GM18520 (cell line): ENCODE measurements around the gene DPP10.

Source experiments
- ATAC-seq: cut with Tn5 transposase; IDR thresholded peaks from one replicate; pipeline ENCODE4 v1.9.1; 2021; ENCODE audit not compliant: unreplicated experiment

Gene DPP10

GRCh38 chr2:114789989-114790388, 347.5 kb downstream of the DPP10 start:
- no peak for ATAC-seq

GRCh38 chr2:114797540-114797939, 355.1 kb downstream of the DPP10 start:
- no peak for ATAC-seq

- ATAC-seq: no peak
Measured at GRCh38 chr2:114797942-114798341, 355.5 kb downstream of the DPP10 start.

GRCh38 chr2:114800371-114800770, 357.9 kb downstream of the DPP10 start:
- ATAC-seq: no peak

GRCh38 chr2:114805195-114805594, 362.8 kb downstream of the DPP10 start:
- ATAC-seq: no peak

- ATAC-seq: no peak
Measured at GRCh38 chr2:114810092-114810491, 367.7 kb downstream of the DPP10 start.

- no peak for ATAC-seq
Measured at GRCh38 chr2:114812261-114812660, 369.8 kb downstream of the DPP10 start.

- no peak for ATAC-seq
Measured at GRCh38 chr2:114814355-114814754, 371.9 kb downstream of the DPP10 start.

GRCh38 chr2:114821055-114821454, 378.6 kb downstream of the DPP10 start:
- no peak for ATAC-seq

- no peak for ATAC-seq
Measured at GRCh38 chr2:114843963-114844362, 401.5 kb downstream of the DPP10 start.

- no peak for ATAC-seq
Measured at GRCh38 chr2:114857196-114857595, 414.8 kb downstream of the DPP10 start.

GRCh38 chr2:114859726-114860510, 417.5 kb downstream of the DPP10 start:
- no peak for ATAC-seq

GRCh38 chr2:114862243-114862642, 419.8 kb downstream of the DPP10 start:
- ATAC-seq: no peak

- ATAC-seq: no peak
Measured at GRCh38 chr2:114864901-114865300, 422.5 kb downstream of the DPP10 start.

- no peak for ATAC-seq
Measured at GRCh38 chr2:114880046-114880445, 437.6 kb downstream of the DPP10 start.

- ATAC-seq: no peak
Measured at GRCh38 chr2:114919985-114920384, 477.5 kb downstream of the DPP10 start.

GRCh38 chr2:114922076-114922475, 479.6 kb downstream of the DPP10 start:
- no peak for ATAC-seq

GRCh38 chr2:114925296-114926255, 483.1 kb downstream of the DPP10 start:
- ATAC-seq: no peak

GRCh38 chr2:114926303-114926702, 483.9 kb downstream of the DPP10 start:
- ATAC-seq: no peak

GRCh38 chr2:114929225-114929624, 486.8 kb downstream of the DPP10 start:
- ATAC-seq: no peak

- no peak for ATAC-seq
Measured at GRCh38 chr2:114933671-114934241, 491.3 kb downstream of the DPP10 start.

GRCh38 chr2:114935031-114935430, 492.6 kb downstream of the DPP10 start:
- ATAC-seq: no peak
